ENCODE results near the gene STXBP5.

- no peak for TF ChIP-seq CTCF (IDR thresholded peaks at IDR 0.05)
- TF ChIP-seq POLR2A (IDR thresholded peaks at IDR 0.05; ENCODE audit: low read depth), result no peak
- no peak for TF ChIP-seq EP300 (IDR thresholded peaks at IDR 0.05)
- TF ChIP-seq POLR2AphosphoS5 (IDR thresholded peaks at IDR 0.05), result no peak
Observed at GRCh38 chr6:147297663-147298316, 93.6 kb downstream of the STXBP5 start.

Measured in esophagus muscularis mucosa (tissue), 4 donors.